ENCODE measurements around the gene JADE2.

GRCh38 chr5:134547579-134547978 lies 22.1 kb downstream of the JADE2 start:
- TF ChIP-seq, protein P1, sequence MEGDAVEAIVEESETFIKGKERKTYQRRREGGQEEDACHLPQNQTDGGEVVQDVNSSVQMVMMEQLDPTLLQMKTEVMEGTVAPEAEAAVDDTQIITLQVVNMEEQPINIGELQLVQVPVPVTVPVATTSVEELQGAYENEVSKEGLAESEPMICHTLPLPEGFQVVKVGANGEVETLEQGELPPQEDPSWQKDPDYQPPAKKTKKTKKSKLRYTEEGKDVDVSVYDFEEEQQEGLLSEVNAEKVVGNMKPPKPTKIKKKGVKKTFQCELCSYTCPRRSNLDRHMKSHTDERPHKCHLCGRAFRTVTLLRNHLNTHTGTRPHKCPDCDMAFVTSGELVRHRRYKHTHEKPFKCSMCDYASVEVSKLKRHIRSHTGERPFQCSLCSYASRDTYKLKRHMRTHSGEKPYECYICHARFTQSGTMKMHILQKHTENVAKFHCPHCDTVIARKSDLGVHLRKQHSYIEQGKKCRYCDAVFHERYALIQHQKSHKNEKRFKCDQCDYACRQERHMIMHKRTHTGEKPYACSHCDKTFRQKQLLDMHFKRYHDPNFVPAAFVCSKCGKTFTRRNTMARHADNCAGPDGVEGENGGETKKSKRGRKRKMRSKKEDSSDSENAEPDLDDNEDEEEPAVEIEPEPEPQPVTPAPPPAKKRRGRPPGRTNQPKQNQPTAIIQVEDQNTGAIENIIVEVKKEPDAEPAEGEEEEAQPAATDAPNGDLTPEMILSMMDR (IDR thresholded peaks at IDR 0.05; ENCODE audit: low read depth, low read length, missing input control), result no peak
- TF ChIP-seq JUND (IDR thresholded peaks at IDR 0.05) (no peak), TAF1 (conservative IDR thresholded peaks at IDR 0.05) (no peak), FOXA1 (IDR thresholded peaks at IDR 0.05) (no peak), SP1 (IDR thresholded peaks at IDR 0.05) (no peak), HNF4G (IDR thresholded peaks at IDR 0.05) (no peak), EGR1 (IDR thresholded peaks at IDR 0.05; ENCODE audit: low read depth in 2 of 2) (no peak), REST (IDR thresholded peaks at IDR 0.05) (no peak), GABPA (IDR thresholded peaks at IDR 0.05 in 1 of 2, conservative IDR thresholded peaks at IDR 0.05 in 1 of 2) (no peak)
- TF ChIP-seq, protein P2, sequence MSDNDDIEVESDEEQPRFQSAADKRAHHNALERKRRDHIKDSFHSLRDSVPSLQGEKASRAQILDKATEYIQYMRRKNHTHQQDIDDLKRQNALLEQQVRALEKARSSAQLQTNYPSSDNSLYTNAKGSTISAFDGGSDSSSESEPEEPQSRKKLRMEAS (IDR thresholded peaks at IDR 0.05), result no peak

Data from liver (tissue), 3 donors.